ENCODE data around the gene PCSK2.

- TF ChIP-seq POLR2A (IDR thresholded peaks at IDR 0.05) (no peak), POLR2AphosphoS5 (IDR thresholded peaks at IDR 0.05) (no peak), CTCF (IDR thresholded peaks at IDR 0.05) (no peak)
These were observed 196.9 kb downstream of the PCSK2 start for GRCh38 chr20:17423782-17424181.

Data from transverse colon (tissue), 4 donors.